ENCODE data around the gene IKZF3.
"Not testable (repeated sequence)": the region's sequence is repeated elsewhere in the genome, so short reads cannot be mapped to it uniquely, and the experiment has no call there.

IKZF3 gene

DNA sequence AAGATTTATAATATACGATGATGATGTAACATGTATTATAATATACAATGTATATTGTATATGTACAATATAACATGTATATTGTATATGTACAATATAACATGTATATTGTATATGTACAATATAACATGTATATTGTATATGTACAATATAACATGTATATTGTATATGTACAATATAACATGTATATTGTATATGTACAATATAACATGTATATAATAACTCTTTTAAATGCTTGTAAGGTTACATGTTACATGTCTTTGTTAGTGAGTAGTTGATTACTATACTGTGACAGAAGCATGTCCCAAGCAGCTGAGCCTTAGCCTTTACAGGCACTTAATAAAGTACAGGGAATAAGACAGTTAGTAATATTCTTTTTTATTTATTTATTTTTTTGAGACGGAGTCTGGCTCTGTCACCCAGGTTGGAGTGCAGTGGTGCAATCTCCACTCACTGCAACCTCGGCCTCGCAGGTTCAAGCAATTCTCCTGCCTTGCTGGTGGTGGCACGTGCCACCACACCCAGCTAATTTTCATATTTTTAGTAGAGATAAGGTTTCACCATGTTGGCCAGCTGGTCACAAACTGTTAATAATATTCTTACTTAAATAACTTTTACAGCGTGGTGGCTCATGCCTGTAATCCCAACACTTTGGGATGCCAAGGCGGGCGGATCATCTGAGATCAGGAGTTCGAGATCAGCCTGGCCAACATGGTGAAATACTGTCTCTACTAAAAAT is 8.0 kb downstream of the IKZF3 start:
- not testable (repeated sequence) for DNase-seq

DNA sequence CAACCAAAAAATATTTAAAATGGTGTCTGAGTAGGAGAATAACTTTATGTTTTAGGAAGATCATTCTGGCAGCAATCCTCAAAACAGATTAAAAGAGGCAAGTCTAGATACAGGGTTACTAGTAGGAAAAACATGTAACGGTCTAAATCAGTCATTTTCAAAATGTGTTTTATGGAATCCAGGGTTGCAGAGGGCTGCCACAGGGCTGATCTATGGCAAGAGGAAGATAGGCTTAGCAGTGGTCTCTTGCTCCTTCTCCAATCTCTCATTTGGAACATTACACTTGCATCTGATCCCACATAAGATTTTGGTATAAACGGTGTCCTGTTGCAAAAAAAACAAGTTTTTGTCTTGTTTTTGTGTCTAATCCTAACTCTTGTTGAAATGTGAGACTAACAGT is 9.2 kb downstream of the IKZF3 start:
- no peak for DNase-seq

DNA sequence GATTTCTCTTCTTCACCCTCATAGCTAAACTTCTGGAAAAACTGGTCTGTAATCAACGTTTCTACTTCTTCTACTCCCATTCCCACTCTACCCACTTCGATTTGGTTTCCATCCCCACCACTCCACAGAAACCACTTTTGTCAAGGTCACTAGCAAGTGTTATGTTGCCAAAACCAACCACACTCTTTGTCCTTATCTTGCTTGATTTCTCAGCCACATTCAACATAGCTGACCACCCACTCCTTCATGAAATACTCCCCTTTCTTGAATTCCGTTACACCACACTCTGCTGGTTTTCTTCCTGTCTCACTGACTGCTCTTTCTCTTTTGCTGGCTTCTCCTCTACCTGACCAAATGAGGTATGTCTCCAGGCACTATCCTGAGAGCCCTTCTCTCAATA is 11.9 kb downstream of the IKZF3 start:
- DNase-seq, result no peak

DNA sequence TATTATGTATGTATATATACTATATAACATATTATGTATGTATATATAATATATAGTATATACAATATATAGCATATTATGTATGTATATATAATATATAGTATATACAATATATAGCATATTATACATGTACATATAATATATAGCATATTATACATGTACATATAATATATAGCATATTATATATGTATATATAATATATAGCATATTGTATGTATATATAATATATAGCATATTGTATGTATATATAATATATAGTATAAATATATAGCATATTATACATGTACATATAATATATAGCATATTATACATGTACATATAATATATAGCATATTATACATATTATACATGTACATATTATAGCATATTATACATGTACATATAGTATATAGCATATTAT is 13.9 kb downstream of the IKZF3 start:
- DNase-seq, result not testable (repeated sequence)

DNA sequence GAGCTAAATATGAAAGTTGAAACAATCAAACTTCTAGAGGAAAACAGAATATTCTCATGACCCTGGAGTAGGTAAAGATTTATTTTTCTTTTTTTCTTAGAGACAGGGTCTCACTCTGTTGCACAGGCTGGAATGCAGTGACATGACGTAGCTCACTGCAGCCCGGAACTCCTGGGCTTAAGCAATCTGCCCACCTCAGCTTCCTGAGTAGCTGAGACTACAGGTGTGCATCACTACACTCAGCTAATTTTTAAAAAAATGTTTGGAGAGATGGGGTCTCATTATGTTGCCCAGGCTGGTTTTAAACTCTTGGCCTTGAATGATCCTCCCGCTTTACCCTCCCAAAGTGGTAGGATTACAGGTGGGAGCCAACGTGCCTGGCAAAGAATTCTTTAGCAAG is 15.5 kb downstream of the IKZF3 start:
- no peak for DNase-seq

DNA sequence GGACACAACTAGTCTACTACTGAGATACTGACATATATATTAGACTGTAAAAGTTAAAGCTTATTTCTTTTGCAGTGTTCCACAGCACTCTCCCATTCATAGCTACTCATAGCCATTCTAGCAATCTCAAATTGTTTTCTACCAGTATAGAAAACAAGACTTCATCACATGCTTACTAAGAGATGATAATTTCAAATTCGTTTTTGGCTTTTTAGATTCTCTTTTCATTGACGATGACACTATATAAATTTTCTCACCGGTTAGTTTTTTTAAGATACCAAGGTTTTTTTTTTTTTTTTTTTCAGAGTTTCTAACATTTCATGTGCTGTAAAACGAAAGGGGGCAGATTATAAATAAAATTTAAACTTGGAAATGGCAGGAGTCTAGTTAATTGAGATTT is 17.9 kb downstream of the IKZF3 start:
- DNase-seq, result no peak

DNA sequence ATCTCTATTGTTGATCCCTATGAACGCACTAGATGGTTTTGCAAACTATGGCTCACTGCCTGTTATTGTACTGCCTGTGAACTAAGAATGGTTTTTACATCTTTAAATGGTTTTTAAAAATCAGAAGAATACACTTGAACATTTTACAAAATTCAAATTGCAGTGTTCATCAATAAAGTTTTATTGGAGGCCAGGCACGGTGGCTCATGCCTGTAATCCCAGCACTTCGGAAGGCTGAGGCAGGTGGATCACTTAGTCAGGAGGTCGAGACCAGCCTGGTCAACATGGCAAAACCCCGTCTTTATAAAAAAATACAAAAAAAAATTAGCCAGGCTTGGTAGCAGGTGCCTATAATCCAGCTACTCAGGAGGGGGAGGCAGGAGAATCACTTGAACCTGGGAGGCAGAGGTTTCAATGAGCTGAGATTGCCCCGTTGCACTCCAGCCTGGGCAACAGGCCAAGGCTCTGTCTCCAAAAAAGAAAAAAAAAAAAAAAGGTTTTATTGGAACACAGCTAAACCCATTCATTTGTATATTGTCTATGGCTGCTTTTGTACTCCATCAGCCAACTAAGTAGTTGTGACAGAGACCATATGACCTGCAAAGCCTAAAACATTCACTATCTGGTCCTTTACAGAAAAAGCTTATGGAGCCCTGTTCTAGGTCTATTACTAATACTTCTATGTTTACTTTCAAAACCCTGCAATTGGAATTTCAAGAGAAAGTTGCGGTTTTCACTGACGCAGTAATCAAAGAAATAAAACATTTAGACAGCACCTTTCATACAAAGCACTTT is 18.9 kb downstream of the IKZF3 start:
- DNase-seq, result peak; percentile 36

DNA sequence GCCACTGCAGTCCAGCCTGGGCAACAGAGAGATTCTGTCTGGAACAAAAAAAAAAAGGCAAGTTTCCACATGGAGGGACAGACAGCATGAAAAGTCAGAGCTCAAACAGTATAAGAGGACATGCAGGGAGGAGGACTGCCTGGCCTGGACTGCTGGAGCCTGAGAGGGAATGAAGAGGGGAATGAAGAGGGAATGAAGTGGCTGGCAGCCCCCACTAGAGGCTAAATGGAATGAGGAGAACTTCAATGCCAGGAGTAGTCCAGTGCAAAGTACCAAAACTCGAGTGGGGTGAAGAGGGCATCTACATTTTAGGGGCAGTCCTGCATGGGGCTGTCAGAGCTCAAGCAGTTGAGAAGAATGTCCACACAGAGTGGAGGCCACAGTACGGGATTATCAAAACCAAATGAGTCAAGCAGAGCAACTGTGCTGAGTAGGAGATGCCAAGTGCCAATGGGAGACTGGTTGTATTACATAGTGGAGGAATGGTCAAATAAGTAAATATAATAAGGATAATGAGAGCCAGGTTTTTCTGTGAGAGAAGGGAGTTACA is 22.9 kb downstream of the IKZF3 start:
- no peak for DNase-seq

DNA sequence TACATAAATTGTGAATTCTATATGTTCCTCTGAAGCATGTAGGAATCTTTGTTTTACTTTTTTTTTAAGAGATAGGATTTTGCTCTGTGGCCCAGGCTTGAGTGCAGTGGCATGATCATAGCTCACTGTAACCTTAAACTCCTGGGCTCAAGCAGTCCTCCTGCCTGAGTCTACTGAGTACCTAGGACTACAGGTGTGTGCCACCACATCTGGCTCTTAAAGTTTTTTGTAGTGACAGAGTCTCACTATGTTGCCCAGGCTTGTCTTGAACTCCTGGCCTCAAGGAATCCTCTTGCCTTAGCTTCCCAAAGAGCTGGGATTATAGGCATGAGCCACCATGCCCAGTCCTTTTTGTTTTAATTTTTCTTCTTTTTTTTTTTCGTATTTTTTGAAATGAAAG is 25.3 kb downstream of the IKZF3 start:
- DNase-seq, result no peak

DNA sequence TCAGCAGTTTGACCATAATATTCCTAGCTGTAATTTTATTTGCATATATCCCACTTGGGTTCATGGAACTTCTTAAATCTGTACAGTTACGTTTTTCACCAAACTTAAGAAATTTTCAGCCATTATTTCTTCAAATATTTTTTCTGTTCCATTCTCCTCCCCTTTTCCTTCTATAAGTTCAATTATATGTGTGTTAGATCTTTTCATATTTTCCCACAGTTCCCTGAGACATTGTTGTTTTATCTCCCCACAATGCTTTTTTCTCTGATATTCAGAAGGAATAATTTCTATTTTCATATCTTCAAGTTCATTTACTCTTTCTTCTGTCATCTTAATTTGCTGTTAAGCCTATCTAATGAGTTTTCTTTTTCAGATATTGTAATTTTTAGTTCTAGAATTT is 26.1 kb downstream of the IKZF3 start:
- DNase-seq, result no peak

DNA sequence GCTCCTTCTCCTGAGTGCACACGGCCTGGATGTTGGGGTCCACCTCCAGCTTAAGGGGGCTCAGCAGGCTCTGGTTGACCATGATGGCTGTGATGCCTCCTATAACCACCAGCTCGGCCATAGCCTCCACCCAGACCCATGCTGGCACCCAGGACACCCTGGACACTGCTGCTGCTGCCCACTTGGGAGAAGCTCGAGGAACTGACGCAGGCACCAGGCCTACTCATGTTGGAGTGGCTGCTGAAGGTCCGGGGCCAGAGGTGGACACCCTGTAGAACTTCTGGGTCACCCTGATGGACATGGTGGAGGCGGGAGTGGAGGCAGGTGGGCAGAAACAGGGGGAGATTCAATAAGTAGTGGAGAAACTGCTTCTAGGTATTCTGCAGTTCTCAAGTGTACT is 28.0 kb downstream of the IKZF3 start:
- DNase-seq, result no peak

DNA sequence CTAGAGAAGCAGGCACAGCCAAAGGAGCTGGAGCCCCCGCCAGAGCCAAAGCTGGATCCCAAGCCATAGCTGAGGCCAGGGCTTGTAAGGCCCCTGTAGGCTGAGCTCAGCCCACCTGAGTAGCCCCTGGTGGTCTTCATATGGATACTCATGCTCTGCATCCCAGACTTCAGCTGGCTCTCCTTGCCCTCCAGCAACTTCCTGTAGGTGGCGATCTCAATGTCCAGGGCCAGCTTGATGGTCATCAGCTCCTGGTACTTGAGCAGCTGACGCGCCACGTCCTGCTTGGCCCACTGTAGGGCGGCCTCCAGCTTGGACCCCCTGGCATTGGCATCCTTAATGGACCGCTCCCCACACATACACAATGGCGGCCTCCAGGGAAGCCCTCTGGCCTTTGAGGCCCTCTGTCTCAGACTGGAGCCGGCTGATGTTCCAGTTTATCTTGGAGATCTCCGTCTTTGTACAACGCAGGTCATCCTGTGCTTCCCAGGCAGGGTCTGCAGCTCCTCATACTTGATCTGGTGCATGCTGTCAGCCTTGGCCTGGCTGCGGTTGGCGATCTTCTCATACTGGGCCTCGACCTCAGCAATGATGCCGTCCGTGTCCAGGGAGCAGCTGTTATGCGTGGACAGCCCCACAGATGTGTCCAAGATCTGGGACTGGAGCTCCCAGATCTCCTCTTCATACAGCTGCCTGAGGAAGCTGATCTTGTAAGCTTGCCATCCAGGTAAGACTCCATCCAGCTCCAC is 28.9 kb downstream of the IKZF3 start:
- DNase-seq, result no peak

DNA sequence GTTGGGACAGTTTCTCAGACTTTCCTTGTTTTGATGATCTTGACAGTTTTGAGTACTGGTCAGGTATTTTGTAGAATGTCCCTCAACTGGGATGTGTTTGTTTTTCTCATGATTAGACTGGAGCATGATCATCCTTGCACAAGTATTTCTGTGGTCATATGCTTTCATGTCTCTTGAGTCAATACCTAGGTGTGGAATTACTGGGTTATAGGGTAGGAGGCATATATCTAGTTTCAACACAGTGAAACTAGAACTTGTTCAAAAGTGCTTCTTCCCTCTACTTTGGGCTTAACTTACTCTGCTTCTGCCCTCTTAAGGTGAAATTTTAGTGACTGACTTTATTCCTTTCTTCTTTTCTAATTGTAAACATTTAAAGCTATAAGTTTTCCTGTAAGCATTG is 30.1 kb downstream of the IKZF3 start:
- DNase-seq, result no peak

DNA sequence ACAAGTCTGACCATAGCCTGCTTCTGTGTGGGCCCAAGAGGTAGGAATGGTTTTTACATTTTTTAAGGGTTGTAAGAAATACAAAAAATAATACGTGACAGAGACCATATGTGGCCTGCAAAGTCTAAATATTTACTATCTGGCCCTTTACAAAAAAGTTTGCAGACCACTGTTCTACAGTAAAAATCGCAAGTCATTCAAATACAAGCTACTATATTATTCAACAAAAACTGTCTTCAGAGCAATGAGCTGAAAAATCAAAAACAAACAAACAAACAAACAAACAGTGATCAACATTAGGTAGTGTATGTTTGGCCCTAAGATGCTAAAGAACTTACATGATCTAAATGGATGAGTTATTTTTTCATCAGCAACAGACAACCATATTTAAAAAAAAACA is 32.5 kb downstream of the IKZF3 start:
- DNase-seq, result no peak

DNA sequence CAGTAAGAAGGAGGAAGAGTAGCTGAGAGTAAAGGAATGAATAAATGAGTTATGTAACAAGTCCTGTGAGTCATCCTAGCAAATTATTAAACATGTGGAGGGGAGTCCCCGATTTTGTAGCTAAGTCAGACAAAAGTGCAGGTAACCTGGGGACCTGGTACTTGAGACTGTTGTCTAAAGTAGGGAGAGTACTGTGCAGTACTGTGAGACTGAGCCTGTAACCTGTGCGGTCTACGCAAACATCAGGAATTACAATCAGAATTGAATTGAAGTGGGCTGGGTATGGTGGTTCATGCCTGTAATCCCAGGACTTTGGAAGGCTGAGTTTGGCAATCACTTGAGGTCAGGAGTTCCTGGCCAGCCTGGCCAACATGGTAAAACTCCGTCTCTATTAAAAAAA is 35.7 kb downstream of the IKZF3 start:
- DNase-seq, result no peak

DNA sequence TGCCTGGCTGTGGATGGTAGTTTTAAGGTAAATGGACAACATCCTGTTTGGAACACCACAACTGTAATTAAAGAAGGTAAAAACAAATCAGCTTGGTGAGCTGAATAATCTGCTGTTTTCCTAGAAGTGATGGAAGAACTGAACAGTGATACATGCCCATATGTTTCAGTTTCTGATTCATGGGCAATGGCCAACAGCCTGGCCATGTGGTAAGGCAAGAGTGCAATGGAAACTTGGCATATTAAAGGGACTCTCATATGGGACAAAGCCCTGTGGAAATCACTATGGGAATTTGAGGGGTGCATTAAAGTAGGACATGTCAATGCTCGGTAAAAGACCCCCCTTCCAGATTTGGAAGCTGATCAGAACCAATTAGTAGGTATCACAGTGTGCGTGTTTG is 37.8 kb downstream of the IKZF3 start:
- DNase-seq, result no peak

DNA sequence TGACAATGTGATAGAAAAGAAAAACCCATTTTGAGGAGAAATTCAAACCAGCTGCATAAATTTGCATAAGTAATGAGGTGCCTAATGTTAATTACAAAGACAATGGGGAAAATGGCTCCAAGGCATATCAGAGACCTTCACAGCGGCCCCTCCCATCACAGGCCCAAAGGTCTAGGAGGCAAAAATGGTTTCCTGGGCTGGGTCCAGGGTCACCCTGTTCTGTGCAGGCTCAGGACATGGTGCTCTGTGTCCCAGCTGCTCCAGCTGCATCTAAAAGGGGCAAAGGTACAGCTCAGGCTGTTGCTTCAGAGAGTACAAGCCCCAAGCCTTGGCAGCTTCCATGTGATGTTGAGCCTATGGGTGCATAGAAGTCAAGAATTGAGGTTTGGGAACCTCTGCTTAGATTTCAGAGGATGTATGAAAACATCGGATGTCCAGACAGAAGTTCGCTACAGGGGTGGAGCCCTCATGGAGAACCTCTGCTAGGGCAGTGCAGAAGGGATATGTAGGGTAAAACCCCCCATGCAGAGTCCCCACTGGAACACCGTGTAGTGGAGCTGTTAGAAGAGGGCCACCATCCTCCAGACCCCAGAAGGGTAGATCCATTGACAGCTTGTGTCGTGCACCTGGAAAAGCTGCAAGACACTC is 40.6 kb downstream of the IKZF3 start:
- no peak for DNase-seq

DNA sequence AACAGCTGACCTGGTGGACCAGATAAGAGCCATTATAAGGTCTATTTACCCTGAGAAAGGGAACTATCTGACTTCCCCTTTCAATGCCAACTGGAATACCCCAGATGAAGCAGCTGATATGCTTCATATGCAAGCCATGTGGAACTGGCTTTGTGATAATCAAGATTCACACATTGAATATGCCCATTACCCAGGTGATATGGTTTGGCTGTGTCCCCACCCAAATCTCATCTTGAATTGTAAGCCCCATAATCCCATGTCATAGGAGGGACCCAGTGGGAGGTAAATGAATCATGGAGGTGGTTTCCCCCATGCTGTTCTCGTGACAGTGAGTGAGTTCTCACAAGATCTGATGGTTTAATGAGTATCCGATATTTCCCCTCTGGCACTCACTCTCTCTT is 42.1 kb downstream of the IKZF3 start:
- DNase-seq, result no peak

DNA sequence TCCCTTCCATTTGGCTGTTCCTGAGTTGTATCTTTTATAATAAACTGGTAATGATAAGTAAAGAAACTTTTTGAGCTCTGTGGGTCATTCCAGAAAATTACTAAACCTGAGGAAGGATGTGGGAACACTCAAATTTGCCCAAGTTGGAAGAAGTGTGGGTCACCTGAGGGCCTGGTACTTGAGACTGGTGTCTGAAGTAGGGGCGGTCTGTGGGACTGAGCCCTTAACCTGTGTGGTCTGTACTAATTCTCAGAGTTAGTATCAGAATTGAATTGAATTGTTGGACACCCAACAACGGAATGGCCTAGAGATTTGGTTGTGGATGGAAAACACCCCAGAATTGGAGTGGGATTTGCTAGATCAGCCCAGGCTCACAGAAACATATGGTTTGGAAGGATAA is 43.1 kb downstream of the IKZF3 start:
- no peak for DNase-seq

DNA sequence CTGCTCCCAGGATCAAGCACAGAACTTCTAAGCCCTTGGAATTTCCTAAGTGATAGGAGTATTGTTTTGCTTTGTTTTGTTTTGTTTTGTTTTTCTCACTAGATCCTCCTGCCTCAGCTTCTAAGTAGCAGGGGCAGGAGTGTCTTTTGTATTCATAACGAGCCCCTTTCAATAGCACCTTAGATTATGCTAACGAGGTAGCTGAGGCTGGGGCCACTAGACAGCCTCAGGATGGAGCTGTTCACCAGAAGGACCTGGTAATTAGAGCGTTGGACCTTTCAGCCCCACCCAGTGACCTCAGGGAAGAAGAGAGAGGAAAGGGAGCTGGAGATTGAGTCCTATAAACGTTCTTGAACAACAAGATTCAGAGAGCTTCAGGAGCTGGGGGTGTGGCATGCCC is 43.6 kb downstream of the IKZF3 start:
- no peak for DNase-seq

DNA sequence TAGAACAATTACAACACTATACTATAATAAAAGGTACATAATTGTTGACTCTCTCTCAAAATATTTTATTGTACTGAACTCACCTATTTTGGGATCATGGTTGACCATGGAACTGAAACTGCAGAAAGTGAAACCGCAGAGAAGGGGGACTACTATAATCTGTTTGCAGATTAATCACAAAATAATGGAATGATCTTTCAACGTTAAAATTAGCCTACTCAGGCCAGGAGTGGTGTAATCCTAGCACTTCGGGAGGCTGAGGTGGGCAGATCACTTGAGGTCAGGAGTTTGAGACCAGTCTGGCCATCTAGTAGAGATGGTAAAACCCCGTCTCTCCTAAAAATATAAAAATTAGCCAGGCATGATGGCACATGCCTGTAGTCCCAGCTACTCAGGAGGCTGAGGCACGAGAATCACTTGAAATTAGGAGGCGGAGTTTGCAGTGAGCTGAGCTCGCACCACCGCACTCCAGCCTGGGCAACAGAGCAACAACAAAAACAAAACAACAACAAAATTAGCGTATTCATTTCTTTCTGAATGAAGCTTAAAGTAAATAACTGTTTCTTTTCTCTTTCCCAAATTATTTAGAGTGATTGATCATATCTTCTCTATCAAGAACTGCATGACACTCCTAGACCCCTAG is 45.6 kb downstream of the IKZF3 start:
- DNase-seq, result no peak

DNA sequence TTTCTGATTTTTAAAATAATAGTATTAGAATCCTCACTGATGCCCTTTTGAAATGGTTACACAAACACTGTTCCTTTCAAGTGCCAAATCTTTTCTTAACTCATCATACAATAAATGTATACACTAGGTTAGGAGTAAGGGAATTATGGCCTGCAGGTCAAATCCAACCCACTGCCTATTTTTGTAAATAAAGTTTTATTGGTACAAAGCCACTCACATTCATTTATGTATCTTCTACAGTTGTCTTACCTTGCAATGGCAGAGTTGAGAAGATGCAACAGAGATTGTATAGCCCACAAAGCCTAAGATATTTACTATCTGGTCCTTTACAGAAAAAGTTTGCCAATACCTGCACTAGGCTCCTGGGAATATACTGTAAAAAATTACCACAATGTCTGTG is 47.8 kb downstream of the IKZF3 start:
- DNase-seq, result no peak

DNA sequence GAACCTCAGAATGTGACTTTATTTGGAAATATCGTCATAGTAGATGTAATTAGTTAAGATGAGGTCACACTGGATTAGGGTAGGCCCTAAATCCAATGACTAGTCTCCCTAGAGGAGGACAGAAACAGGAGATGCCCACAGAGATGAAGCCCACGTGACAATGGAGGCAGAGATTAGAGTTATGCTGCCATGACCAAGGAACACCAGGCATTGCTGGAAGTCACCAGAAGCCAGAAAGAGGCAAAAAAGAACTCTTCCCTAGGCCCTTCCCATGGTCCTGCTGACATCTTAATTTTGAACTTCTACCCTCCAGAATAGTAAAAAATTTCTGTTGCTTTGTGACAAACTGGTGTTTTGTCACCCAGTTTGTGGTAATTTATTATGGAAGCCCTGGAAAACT is 49.6 kb downstream of the IKZF3 start:
- DNase-seq, result no peak

All from NCI-H1436 (cell line).